Subcutaneous adipose tissue (tissue), 4 donors: ENCODE results near the gene ATP8B4. TPM values are rescaled to one million over a fixed set of nuclear protein-coding genes. Genes with fewer than 3 reads are reported as not detected.

Experiments used
- CTCF ChIP-seq: fragments of 450-650 bp; IDR thresholded peaks from one replicate; pipeline ENCODE4 v1.5.1; 2016; ENCODE audit warnings: low read depth, mild to moderate bottlenecking, control low read depth, antibody characterized with exemption, moderate library complexity
- total RNA-seq, 4 donors: library from RNA; depleted of rRNA; stranded (reverse); fragments of >200 nt; gene quantifications; one replicate each; pipeline ENCODE4 v1.1.0, GENCODE V29; 2016

ATP8B4 gene
- total RNA-seq, 4 donors from 2014 or later = 39.9 to 75.3 (median 65.9) TPM

- TF ChIP-seq CTCF = no peak
Observed at GRCh38 chr15:49908933-49909295, 210.1 kb downstream of the ATP8B4 start.

- TF ChIP-seq CTCF = no peak
Observed at GRCh38 chr15:49908236-49908932, 210.6 kb downstream of the ATP8B4 start.

- TF ChIP-seq CTCF = no peak
Observed at GRCh38 chr15:49906966-49907365, 212.1 kb downstream of the ATP8B4 start.

- no peak for TF ChIP-seq CTCF
Observed at GRCh38 chr15:49905221-49905620, 213.8 kb downstream of the ATP8B4 start.

GRCh38 chr15:49904296-49904695 is 214.7 kb downstream of the ATP8B4 start:
- TF ChIP-seq CTCF = no peak

GRCh38 chr15:49902685-49903501 is 216.1 kb downstream of the ATP8B4 start:
- no peak for TF ChIP-seq CTCF

- no peak for TF ChIP-seq CTCF
Observed at GRCh38 chr15:49901996-49902684, 216.9 kb downstream of the ATP8B4 start.
